ENCODE data around the gene FAP.

FAP gene

GRCh38 chr2:162243294-162243693, at the start of gene FAP:
Gene FAP, minus strand, starts transcription at chr2:162243445. Its CDS starts 118 bp downstream, at chr2:162243327.
- no peak for DNase-seq

GRCh38 chr2:162291748-162292147, 48.5 kb upstream of the FAP start:
- no peak for DNase-seq

- no peak for DNase-seq
Observed at GRCh38 chr2:162282765-162283425, 39.6 kb upstream of the FAP start.

- DNase-seq = no peak
Observed at GRCh38 chr2:162280654-162281053, 37.4 kb upstream of the FAP start.

GRCh38 chr2:162277381-162277780, 34.1 kb upstream of the FAP start:
- no peak for DNase-seq

- no peak for DNase-seq
Observed at GRCh38 chr2:162267996-162268395, 24.8 kb upstream of the FAP start.

GRCh38 chr2:162267496-162267895, 24.3 kb upstream of the FAP start:
- no peak for DNase-seq

GRCh38 chr2:162266460-162266760, 23.2 kb upstream of the FAP start:
- DNase-seq = no peak

- no peak for DNase-seq
Observed at GRCh38 chr2:162265666-162266459, 22.6 kb upstream of the FAP start.

GRCh38 chr2:162261032-162261945, 18.0 kb upstream of the FAP start:
- no peak for DNase-seq

GRCh38 chr2:162258686-162259085, 15.4 kb upstream of the FAP start:
- no peak for DNase-seq

GRCh38 chr2:162258169-162258568, 14.9 kb upstream of the FAP start:
- no peak for DNase-seq

- no peak for DNase-seq
Observed at GRCh38 chr2:162257425-162257824, 14.2 kb upstream of the FAP start.

- DNase-seq = no peak
Observed at GRCh38 chr2:162256591-162256991, 13.3 kb upstream of the FAP start.

- DNase-seq = no peak
Observed at GRCh38 chr2:162254236-162254871, 11.1 kb upstream of the FAP start.

- DNase-seq = no peak
Observed at GRCh38 chr2:162253435-162253834, 10.2 kb upstream of the FAP start.

GRCh38 chr2:162252153-162252552, 8.9 kb upstream of the FAP start:
- DNase-seq = no peak

GRCh38 chr2:162245781-162246180, 2.5 kb upstream of the FAP start:
- no peak for DNase-seq

GRCh38 chr2:162245061-162245460, 1.8 kb upstream of the FAP start:
- DNase-seq = no peak

- no peak for DNase-seq
Observed at GRCh38 chr2:162244541-162245031, 1.3 kb upstream of the FAP start.

GRCh38 chr2:162243715-162244114, 470 bp upstream of the FAP start:
- DNase-seq = no peak

- no peak for DNase-seq
Observed at GRCh38 chr2:162242586-162243280, 512 bp downstream of the FAP start.

Data from activated effector memory CD4-positive, alpha-beta T cell treated with Interleukin-2 at 50 U/mL for 16 hours (primary cell).